GM19238 (cell line): Measurements from ENCODE around the gene BIRC6.
A peak's percentile ranks its signal among the peaks of the same experiment; 100 is the strongest.
"Not testable (repeated sequence)": the region's sequence is repeated elsewhere in the genome, so short reads cannot be mapped to it uniquely, and the experiment has no call there.

Source experiments
- DNase-seq: peaks from one replicate; pipeline ENCODE4 v3.0.0; 2011; ENCODE audit warnings: low spot score; ENCODE audit not compliant: insufficient read length

The BIRC6 gene

DNA sequence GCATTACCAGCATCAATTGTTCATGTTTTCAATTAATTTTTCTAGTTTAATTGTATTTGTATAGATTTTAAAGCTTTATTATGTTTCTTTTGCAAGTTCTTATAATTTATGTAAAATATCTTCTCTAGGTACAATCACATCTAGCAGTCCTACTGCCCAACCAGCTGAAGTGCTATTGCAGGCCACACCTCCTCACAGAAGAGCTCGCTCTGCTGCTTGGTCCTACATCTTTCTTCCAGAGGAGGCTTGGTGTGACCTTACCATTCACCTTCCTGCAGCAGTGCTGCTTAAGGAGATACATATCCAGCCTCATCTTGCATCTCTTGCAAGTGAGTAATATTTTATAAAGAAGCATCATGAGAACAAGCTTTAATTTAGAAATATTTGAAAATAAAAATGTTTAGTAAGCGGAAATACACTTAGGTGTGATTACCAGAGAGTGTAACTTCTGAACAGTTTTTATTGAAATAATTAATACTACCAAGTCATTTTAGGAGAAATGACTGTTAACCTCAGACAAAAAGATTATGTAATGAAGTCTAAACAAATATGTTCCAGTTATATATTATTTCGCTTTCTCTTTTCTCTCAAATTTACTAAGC is 148.2 kb downstream of the BIRC6 start:
- no peak for DNase-seq

DNA sequence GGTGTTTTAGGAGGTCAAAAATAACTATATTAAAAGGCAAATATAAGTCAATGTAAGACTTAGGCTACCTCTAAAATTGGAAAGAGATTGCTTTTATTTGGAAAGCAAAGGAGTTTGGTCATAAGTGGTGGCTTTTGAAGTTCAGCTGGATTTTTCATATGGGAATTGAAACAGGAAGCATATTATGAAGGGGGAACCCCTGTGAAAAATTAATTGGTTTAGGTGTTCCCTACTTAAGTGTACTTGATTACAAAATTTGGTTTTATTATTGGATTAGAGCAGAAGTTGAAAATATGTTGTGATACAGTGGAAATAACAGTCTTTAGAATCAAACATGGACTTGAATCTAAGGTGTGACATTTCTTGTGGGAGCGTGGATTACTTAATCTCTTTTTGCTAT is 149.6 kb downstream of the BIRC6 start:
- DNase-seq = no peak

DNA sequence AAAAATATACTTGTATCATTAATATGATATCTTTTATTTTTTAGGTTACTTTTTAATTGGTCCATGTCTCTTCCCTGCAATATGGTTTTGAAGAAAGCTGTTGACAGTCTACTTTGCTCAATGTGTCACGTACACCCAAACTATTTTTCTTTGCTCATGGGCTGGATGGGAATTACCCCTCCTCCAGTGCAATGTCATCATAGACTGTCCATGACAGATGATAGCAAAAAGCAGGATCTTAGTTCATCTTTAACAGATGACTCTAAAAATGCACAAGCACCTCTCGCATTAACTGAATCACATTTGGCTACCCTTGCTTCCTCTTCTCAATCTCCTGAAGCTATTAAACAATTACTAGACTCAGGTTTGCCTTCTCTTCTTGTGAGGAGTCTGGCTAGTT is 158.1 kb downstream of the BIRC6 start:
- DNase-seq = no peak

DNA sequence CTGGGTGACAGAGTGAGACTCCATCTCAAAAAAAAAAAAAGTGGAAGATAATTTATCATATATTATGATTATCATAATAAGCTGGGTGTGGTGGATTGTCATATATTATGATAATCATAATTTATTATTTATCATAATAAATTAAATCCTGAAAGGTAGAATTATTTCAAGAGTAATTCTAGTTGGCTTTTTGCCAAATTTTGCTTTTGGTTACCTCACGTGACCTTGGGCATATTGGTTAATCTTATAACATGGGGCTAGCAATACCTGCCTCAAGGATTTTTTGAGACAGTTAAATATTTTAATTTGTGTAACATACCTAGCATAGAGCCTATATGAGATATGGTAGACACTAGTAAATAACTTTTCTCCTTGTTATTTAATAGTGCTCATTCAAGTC is 159.7 kb downstream of the BIRC6 start:
- no peak for DNase-seq

DNA sequence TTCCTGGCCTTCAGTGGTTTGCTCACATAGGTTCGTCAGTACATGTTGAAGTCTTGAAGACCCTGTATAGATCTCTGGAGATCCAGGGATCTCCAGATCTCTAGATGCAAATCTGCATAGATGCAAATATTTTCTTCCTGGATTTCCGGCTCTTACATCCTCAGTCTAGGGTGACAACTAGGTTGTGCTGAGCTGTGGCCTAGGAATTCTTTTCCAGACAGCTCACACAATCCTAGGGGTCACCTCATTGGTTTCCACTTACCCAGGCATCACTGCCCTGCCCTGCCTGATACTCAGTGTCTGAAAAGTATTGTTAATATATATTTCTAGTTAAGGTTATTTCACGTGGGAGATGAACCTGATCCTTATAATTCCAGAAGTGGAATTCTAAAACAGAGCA is 165.9 kb downstream of the BIRC6 start:
- no peak for DNase-seq

DNA sequence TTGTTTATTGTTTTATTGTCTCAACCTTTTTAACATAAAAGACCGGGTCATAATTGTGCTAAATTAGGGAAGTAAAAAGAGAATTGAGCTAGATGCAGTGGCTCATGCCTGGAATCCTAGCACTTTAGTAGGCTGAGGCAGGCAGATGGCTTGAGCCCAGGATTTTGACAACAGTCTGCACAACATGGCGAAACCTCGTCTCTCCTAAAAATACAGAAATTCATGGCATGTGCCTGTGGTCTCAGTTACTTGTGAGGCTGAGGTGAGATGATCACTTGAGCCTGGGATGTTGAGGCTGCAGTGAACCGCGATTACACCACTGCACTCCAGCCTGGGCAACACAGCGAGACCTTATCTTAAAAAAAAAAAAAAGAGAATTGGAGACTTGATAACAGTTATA is 166.9 kb downstream of the BIRC6 start:
- DNase-seq = no peak

DNA sequence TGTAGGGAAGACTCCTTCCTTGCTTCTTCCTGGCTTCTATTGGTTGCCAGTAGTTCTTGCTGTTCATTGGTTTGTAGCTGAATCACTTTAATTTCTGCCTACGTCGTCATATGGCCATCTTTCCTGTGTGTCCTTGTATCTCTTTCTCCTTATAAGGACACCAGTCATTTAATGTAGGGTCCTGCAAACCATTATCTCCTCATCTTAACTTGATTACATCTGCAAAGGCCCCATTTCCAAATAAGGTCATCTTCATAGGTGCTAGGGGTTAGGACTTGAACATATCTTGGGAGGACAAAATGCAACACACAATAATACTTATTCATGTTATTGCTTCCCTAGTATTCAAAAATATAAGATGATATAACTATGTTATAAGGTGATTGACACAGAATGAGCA is 175.5 kb downstream of the BIRC6 start:
- no peak for DNase-seq

DNA sequence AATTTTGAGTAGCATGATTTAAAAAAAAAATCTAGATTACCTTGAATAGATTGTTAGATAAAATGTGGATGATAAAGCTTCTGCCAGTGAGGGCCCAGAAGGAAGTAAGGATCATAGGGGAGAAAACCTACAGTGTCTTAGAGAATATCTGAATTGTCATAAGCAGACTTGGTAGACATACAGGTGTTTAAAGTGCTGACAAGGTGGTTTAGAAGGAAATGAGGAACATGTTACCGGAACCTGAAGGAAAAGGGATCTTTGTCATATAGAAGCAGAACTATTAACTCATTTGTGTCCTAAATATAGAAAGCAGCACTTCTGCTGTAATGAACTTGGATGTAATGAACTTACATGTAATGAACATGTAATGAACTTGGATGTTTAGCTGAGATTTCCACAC is 176.1 kb downstream of the BIRC6 start:
- no peak for DNase-seq

DNA sequence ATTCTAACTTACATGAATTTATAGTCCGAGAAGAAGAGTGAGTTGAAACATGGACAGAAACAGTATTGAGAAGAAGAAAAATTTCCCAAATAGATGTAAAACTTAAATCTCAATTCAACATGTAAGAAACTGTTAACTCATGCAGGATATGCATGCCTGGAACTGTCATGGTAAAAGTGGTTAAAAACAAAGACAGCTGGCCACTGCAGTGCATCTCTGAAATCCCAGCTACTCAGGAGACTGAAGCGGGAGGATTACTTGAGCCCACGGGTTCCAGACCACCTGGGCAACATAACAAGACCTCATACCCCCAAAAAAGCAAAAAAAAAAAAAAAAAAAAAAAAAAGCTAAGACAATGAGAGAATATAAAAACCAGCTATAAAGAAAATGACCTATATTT is 178.0 kb downstream of the BIRC6 start:
- DNase-seq = no peak

DNA sequence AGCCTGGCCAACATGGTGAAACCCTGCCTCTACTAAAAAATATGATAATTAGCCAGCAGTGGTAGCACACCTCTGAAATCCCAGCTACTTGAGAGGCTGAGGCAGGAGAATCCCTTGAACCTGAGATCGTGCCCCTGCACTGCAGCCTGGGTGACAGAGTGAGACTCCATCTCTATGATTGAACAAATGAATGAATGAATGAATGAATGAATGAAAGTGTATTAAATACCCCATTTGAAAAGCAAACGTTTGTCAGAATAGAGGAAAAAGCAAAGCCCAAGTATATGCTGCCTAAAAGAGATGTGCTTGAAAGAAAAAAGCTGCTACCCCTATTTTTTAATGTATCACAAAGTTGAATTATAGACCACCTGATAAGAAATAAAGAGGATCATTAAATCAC is 181.9 kb downstream of the BIRC6 start:
- no peak for DNase-seq

DNA sequence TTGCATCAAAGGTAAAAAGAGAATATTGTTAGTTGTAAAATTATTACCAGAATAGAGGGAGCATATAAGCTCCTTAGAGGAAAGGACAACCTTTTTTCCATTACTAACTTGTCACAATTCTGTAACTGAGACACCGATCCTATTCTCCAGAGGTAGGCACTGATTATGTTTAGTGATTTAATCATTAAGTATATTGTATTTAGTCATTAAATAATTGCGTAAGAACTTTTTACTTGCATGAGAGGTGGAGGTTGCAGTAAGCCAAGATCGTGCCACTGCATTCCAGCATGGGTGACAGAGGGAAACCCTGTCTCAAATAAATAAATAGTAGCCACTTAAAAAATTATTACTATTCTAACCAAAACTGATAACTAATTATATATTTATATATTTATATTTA is 195.7 kb downstream of the BIRC6 start:
- not testable (repeated sequence) for DNase-seq

DNA sequence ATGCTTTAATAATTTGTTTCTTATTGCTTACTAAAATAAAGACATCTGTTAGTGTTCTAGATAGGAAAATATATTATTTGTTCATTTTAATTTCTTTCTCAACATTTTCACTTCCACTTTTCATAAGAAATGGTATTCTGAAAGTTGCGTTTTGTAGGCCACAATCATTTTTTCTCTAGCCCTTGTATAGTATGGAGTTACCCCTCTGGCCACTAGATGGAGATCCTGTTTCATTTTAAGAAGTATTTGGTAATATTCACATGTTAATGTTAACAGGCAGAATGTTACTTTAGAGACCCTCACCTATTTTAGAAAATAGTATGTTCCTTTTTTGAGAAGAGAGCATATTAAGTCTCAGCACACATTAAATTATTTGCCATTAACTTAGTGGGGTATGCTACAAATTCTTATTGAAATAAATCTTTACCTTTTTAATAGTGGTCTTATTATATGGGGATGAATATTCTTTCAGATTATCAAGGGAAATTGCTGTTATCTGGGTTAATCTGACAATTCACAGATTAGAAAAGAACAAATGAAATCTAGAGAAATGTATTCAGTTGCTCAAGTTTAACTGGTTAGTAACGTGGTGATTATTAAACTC is 197.1 kb downstream of the BIRC6 start:
- DNase-seq = peak; percentile 24

DNA sequence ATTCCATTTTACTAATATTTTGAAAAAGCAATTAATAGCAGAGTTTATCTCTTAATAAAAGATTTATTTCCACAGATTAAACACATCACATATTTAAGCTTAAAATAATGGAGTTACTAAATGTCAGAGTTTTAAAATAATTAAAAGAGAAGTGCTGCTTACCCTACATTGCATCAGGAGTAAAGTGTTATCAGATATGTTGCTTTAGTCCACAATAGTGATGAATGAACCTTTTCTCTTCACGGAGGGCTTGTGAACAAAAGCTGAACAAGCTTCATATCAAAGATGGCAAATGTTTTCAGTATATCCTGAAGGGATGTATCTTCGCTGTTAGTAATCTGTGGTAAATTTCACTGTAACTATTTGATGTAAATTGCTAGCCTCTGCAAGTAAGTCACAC is 201.7 kb downstream of the BIRC6 start:
- DNase-seq = no peak

DNA sequence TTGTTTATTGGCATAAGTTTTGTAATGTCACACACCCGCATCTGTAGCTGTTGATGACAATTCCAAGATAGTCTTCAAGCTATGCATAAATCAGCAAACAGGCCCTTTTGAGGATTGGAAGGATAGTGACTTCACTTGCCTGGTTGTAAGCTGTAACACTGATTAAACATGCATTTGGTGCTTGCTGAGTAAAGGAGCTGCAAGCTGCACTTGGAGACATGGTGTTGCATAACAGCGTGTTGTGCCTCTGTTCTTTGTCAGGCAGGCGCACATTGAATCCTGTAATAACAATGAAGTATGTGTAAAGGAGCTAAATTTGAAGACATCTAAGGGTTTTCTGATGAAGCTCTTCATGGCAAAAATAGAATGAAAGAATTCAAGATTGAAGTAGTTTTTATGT is 202.3 kb downstream of the BIRC6 start:
- no peak for DNase-seq

DNA sequence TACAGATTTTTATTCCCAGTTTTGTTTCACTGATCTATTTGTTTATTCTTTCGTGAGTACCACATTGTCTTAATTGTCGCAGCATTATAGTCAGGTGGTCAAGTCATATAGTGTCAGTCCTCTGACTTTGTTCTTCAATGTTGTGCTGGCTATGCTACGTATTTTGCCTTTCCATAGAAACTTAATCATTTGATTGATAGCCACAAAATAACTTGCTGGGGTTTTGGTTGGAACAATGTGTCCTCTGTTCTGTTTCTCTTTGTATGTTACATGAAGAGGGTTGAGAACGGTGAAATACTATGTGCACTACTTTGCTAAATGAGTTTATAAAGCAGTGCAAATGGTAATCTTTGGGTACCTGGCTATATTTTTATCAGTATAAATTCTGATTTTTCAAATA is 206.1 kb downstream of the BIRC6 start:
- no peak for DNase-seq

DNA sequence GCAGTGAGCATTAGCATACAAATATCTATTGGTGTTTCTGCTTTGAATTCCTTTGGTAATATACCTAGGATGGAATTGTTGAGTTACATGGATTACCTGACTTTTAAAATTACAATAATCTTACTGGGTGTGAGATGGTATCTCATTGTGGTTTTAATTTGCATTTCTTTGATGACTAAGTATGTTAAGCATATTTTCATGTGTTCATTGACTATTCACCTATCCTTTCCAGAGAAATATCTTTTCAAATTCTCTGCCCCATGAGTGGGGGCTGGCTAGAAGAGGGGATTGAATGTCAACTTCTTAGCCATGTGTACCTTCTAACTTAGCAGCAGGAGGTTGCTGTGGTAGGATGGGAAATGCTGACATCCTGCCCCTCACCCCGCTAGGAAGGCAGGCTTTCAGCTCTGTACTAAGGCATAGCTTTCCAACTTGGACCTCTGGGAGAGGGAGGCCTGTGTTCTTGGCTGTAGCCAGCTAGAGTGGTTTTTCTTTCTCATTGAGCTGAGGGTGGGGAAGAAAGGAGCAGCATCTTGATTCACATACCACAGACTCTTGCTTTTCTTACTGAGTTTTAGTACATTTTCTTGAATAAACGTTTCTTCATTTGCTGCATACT is 207.7 kb downstream of the BIRC6 start:
- DNase-seq = no peak

DNA sequence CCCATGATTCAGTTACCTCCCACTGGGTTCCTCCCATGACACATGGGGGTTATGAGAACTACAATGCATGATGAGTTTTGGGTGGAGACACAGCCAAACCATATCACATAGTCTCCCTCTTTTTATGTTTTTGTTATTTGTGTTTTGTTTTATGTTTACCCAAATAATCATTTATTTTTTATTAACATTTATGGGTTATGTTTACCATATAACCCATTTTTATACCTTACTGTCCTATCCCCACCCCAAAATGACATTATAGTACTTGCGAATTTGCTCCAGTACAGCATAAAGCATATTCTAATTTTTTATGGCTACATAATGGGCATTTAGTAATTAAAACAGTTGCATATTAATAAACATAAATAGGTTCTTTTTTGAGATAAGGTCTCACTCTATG is 209.1 kb downstream of the BIRC6 start:
- no peak for DNase-seq

DNA sequence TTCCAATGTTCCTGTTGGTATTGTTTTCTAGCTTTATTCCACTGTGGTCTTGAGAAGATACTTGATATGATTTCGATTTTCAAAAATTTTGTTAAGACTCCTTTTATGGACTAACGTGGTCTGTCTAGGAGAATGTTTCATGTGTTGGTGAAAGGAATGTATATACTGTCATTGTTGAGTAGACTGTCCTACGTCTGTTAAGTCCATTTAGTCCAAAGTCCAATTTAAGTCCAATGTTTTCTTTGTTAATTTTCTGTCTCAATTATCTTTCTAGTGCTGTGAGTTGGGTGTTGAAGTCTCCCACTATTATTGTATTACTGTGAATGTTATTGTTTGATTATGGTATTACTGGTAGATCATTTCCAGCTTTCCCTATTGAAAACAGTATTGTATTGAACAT is 215.2 kb downstream of the BIRC6 start:
- DNase-seq = no peak

DNA sequence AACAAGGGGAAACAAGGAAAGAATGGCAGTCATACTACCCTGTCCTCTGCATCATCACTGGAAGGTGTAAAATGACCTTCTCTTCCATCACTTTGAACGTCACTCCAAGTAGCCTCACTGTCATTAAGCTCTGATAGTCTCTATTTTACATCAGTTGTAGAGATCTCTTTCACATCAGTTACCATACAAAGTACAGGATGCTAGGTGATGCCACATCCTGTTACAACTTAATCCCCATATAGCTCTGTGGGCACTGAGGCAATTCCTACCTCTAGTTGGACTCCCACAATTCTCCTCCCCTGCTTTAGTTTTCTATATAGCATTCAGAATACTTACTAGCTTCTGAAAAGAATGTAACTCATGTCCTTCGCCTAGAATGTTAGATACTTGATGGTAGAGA is 215.9 kb downstream of the BIRC6 start:
- DNase-seq = no peak

DNA sequence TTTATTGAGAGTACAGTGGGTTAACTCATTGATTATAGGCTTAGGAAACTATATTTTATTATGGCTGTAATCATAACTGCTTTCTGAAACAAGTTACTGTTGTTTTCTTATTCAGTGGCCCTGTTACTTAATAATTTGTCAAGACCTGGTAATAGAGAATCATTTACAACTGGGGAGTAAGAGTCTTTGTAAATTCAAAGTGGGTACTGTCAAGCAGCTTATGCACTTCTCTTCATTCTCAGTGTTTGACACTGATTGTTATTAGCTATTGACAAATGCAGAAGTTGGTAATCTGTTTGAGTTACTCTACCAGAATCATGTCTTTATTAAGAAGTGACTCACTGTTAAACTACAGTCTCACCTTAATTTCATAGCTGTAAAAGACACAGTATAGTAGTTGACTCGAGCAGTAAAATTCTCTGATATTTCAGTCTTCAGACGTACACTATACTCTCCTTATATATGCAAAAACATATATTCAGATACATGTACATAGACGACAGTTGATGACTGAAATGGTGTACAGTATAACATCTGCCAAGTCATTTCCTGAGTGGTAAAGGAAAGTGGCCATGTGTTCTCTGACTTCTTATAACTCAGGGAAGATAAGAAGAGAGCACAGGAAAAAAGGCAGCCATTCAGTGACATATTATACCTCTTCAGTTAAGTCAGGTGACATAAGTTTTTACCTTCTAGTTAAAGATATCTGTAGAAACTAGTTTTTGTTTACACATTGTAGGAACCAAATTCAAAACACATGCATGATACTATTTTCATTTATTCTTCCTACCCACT is 235.0 kb downstream of the BIRC6 start:
- no peak for DNase-seq

DNA sequence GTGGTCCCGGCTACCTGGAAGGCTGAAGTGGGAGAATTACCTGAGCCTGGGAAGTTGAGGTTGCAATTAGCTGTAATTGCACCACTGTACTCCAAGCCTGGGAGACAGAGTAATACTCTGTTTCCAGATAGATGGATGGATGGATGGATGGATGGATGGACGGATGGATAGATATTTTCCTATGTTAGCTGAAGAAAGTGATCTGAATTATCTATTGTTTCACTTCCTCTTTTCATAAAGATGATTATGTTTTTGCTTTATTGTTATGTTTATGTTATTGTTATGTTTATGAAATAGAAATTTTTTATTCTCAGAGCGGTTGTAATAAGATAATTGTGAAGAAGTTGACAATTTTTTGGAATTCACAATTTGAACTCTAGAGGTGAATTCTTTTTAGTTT is 237.8 kb downstream of the BIRC6 start:
- DNase-seq = no peak

DNA sequence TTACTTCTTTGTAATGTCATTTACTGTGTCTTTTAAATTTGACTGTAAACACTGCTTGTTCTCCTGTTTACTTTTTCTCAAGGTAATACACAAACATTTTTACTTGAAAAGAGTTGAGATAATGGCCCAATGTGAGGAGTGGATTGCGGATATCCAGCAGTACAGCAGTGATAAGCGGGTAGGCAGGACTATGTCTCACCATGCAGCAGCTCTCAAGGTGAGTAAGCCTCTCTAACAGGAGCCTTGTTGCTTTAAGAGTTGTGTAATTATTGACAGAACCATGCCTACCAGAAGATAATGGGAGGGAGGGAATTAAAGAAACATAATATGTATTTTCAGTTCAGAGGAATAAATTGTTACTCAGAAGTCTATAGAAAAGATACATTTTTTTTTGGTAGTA is 254.5 kb downstream of the BIRC6 start:
- no peak for DNase-seq

DNA sequence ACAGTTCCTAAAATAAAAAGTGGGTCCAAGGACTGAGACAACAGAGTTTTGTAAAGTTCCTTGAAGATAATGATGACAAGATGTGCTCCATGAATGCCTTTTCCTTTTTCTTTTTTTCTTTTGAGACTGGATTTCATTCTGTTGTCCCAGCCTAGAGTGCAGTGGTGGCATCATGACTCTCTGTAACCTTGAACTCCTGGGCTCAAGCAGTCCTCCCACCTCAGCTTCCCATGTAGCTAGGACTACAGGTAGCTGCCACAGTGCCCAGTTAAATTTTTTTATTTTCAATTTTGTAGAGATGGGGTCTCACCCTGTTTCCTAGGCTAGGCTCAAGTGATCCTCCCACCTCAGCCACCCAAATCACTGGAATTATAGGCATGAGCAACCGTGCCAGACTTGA is 254.9 kb downstream of the BIRC6 start:
- no peak for DNase-seq
